Fibroblast of gingiva (primary cell): Measurements from ENCODE around the gene CDY1.
"Not testable (repeated sequence)": the region's sequence is repeated elsewhere in the genome, so short reads cannot be mapped to it uniquely, and the experiment has no call there.

Experiments used
- DNase-seq: peaks from one replicate; pipeline ENCODE4 v3.0.0-alpha.2; 2011; ENCODE audit warnings: low read depth

Gene CDY1, protein sequence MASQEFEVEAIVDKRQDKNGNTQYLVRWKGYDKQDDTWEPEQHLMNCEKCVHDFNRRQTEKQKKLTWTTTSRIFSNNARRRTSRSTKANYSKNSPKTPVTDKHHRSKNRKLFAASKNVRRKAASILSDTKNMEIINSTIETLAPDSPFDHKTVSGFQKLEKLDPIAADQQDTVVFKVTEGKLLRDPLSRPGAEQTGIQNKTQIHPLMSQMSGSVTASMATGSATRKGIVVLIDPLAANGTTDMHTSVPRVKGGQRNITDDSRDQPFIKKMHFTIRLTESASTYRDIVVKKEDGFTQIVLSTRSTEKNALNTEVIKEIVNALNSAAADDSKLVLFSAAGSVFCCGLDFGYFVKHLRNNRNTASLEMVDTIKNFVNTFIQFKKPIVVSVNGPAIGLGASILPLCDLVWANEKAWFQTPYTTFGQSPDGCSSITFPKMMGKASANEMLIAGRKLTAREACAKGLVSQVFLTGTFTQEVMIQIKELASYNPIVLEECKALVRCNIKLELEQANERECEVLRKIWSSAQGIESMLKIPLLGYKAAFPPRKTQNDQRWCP

DNA sequence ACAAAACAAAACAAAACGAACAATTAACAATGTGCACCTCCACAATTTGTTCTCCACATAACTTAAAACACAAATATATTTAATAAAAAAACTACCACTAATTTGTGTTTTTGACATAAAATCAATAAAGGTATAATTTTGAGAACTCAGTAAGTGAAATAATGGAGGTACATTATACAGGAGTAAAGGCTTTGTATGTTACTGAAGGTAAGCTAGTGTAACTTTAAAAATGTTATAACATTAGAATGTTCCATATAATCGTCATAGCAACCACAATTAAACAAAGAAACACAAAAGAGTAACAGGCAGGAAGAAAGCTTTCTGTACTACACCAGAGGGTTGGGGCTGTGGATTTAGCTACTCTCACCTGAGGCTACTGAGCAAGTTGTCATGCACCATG is at the start of gene CDY1:
Gene CDY1, plus strand, starts transcription at position 301 of the 400 bp plus-strand sequence. CDS start 326 bp downstream, outside the sequence.
- not testable (repeated sequence) for DNase-seq

GRCh38 chrY:25593336-25593735 is 28.6 kb upstream of the CDY1 start:
- DNase-seq = not testable (repeated sequence)

DNA sequence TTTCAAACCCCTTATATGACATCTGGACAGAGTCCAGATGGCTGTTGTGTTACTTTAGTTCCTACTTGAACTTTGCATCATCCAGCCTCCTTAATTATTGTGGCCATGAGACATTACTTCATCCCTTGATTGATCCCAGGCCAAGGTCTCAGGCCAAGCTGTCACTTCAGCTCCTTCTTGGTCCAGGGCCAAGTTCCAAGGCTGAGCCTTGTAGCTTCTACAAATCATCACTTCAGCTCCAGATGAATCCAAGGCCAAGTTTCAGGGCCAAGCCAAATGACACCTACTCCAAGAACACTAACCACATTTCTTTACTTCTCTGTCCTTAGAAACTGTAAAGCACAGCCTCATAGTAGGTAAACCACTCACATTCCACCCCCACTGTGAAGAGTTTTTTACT is 1.7 kb upstream of the CDY1 start:
- not testable (repeated sequence) for DNase-seq

DNA sequence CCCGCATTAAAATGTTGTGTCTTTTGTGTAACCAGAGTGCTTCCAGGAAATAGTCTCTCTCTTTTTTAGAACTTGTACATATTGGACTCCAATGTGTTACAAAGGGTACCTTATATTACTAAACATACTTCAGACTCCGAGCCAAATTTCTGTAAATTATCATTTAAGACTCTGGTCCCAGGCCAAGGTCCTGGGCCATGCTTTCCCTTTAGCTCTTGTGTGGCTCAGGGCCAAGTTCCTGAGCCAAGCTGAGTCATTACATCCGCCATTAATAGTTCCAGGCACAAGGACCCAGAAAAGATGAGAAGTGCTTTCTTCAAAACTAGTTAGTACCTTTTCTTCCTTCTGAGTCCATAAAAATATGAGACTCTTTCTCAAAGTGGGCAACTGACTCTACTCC is 4.6 kb downstream of the CDY1 start:
- DNase-seq = not testable (repeated sequence)

- DNase-seq = not testable (repeated sequence)
These were observed 8.6 kb downstream of the CDY1 start for GRCh38 chrY:25630383-25631112.

GRCh38 chrY:25639852-25640251 is 17.9 kb downstream of the CDY1 start:
- not testable (repeated sequence) for DNase-seq

DNA sequence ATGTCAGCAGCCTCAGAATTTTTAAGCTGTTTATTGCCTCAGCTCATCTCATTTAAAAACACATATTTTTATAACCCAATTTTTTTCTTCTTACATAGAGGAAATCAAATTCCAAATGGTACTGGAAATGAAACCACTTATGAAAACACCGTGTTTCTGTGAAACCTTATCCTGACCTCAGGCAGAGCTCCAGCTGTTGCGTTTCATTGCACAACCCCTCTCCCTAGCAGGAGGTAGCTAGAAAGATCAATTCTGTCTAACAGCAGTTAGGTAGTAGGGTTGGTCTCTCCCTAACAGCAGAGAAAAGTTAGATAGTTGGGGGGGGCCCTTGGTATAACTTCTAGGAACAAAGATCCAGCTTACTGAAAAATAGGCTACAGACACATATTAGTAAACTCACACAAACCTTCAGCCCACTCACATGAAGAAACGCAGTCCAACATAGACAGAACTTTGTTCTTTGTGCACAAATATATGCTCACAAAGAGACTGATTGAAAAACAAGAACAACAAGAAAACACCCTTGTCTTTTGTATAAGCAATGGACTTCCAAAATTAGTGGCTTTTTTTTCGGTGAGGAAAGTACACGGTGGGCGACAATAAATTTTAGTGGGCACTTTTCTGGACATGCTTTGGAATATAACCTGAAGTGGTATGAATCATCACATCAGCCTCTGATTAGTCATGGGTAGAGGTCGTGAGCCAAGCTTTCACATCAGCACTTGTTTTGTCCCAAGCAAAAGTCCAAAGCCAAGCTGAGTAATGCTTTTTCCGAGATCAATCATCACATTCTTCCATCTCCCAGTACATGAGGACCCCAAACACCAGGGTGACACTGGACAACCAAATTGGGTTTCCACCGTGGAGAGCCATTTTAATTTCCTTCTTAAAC is 21.4 kb downstream of the CDY1 start:
- not testable (repeated sequence) for DNase-seq
